ENCODE results near the gene DTNB. TPM values are rescaled to one million over a fixed set of nuclear protein-coding genes. Genes with fewer than 3 reads are reported as not detected.
"Not testable (repeated sequence)": the region's sequence is repeated elsewhere in the genome, so short reads cannot be mapped to it uniquely, and the experiment has no call there.

Gene DTNB
- total and polyA plus RNA-seq, 7 donors, result 2.4 to 7.8 (median 4.8) TPM

- Histone ChIP-seq H3K4me1 (no peaks in the 10 kb centered on the region), H3K27ac (no peak overlapping the region), H3K27me3 (no peaks in the 10 kb centered on the region), H3K9me3 (no peaks in the 10 kb centered on the region), H3K36me3 (no peaks in the 10 kb centered on the region), H3K4me3 (no peak overlapping the region)
- no peak for TF ChIP-seq CTCF (IDR thresholded peaks at IDR 0.05)
- no peak for TF ChIP-seq POLR2AphosphoS5 (IDR thresholded peaks at IDR 0.05)
- no peak for TF ChIP-seq EP300 (IDR thresholded peaks at IDR 0.05)
- no peak for TF ChIP-seq POLR2A (IDR thresholded peaks at IDR 0.05)
- intact Hi-C loops (cut with DNase I), result no loop called here
- DNase-seq, result no peak
- 91 to 97% methylated on average over 1 of the region's 1 CpG for WGBS, 2 donors
Measured at GRCh38 chr2:25409044-25409443, 264.3 kb downstream of the DTNB start.

DNA sequence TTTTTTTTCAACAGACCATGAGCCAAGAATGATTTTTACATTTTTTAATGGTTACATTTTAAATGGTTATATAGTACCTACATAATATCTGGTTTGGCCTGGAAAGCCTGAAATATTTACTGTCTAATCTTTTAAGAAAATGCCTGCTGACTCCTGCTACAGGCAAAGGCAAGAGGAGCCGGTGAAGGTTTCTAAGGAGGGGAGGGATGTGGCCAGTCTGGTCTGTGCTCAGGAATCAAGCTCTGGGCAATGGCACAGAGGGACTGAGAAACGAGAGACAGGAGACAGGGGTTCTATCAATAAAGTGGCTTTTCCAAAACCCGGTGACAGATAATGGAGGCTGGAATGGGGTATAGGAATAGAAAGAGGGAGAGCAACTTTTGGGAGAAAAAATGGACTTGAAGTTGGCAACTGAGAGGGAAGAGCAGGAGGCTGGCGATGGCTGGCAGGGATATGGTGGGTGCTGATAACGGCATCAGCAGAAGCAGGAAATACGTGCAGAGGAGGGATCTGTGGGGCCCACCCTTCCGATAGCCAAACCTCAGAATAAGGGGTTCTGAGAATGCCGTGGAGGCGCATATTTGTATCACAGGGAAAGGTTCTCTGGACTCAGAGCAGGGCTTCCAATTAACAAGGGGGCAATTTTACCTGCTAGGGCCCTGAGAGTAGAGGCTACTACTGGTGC is 267.6 kb downstream of the DTNB start:
- TF ChIP-seq EP300 (IDR thresholded peaks at IDR 0.05), result no peak
- no peak for TF ChIP-seq CTCF (IDR thresholded peaks at IDR 0.05)
- TF ChIP-seq POLR2AphosphoS5 (IDR thresholded peaks at IDR 0.05), result no peak
- no peak for TF ChIP-seq POLR2A (IDR thresholded peaks at IDR 0.05)
- intact Hi-C loops (cut with DNase I), result no loop called here
- H3K27me3 ChIP-seq, result no peaks in the 10 kb centered on the region
- H3K4me1 ChIP-seq, result no peaks in the 10 kb centered on the region
- no peak for DNase-seq
- H3K9me3 ChIP-seq, result no peaks in the 10 kb centered on the region
- H3K27ac ChIP-seq, result no peak overlapping the region
- H3K36me3 ChIP-seq, result no peaks in the 10 kb centered on the region
- WGBS, 2 donors, result 88 to 96% methylated on average over 9 of the region's 9 CpGs
- H3K4me3 ChIP-seq, result no peak overlapping the region

DNA sequence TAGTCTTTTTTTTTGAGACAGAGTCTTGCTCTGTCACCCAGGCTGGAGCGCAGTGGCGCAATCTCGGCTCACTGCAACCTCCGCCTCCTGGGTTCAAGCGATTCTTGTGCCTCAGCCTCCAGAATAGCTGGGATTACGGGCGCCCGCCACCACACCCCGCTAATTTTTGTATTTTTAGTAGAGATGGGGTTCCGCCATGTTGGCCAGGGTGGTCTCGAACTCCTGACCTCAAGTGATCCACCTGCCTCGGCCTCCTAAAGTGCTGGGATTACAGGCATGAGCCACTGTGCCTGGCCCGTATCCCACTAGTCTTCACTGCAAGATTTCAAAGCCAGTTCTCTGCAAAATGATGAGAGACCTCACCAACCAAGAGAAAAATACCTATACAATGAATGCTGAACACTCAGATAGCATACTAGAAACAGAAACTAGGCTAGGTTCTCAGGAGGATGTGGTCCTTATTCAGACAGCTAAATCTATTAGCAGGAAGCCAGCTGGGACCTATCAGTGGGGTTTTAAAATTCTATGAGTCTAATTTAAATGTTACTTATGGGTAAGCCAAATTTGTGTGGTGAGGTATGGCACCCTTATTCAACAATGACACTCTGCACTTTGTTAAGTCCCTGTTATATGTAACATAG is 270.1 kb downstream of the DTNB start:
- H3K4me3 ChIP-seq; intact Hi-C loops (cut with DNase I); DNase-seq; H3K4me1 ChIP-seq; H3K27ac ChIP-seq; H3K9me3 ChIP-seq; H3K27me3 ChIP-seq; H3K36me3 ChIP-seq: not testable (repeated sequence)
- 89% methylated on average over 13 of the region's 13 CpGs for WGBS, 2 donors

GRCh38 chr2:25402477-25402876 is 270.9 kb downstream of the DTNB start:
- WGBS, 2 donors, result 50 to 82% methylated on average over 3 of the region's 3 CpGs
- Histone ChIP-seq H3K27ac (no peak overlapping the region), H3K4me1 (no peaks in the 10 kb centered on the region), H3K27me3 (no peaks in the 10 kb centered on the region), H3K4me3 (no peak overlapping the region), H3K9me3 (no peaks in the 10 kb centered on the region), H3K36me3 (no peaks in the 10 kb centered on the region)
- no peak for DNase-seq
- TF ChIP-seq POLR2AphosphoS5 (IDR thresholded peaks at IDR 0.05) (no peak), CTCF (IDR thresholded peaks at IDR 0.05) (no peak), EP300 (IDR thresholded peaks at IDR 0.05) (no peak), POLR2A (IDR thresholded peaks at IDR 0.05) (no peak)
- intact Hi-C loops (cut with DNase I), result no loop called here

DNA sequence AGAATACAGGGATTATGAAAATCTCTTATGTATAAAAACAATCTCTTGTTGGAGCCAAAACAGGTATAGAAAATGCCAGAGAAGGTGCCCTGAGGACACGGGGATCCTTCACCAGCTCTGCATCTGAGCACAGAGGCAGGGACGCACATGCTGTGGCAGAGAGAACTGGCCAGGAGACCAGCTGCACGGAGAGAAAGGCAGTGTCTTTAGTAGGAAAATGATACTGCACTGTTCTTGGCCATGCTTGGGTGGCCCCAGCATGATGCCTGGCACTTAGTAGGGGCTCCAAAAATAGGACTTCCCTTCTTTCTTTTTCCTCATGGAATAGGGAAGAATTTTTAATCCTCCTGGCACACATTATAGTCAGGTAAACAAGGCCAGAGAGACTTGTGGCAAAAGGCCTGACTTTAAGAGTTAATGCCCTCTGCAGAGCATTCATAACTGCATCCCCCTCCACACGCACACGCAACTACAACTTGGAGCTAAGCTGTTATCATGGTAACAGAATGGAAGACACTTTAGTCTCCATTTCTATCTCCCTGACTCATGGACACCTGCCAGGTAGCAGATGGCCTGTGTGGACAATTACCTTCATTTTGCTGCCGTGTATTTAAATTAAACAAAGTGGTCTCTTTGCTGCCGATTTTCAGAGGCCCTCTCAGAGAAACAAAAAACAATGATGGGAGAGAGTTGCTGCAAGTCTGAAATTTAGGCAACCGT is 271.9 kb downstream of the DTNB start:
- Histone ChIP-seq H3K27ac (no peak overlapping the region), H3K4me3 (no peak overlapping the region)
- 77 to 84% methylated on average over 8 of the region's 8 CpGs for WGBS, 2 donors

More for the DNA sequence above, 271.9 kb downstream of the DTNB start:
- DNase-seq, result no peak
- no peaks in the 10 kb centered on the region for H3K9me3 ChIP-seq
- no peaks in the 10 kb centered on the region for H3K36me3 ChIP-seq
- no peaks in the 10 kb centered on the region for H3K4me1 ChIP-seq
- H3K27me3 ChIP-seq, result no peaks in the 10 kb centered on the region
- no peak for TF ChIP-seq CTCF (IDR thresholded peaks at IDR 0.05)
- no peak for TF ChIP-seq POLR2A (IDR thresholded peaks at IDR 0.05)
- intact Hi-C loops (cut with DNase I), result no loop called here
